ENCODE results near the gene GMDS.

GMDS gene

DNA sequence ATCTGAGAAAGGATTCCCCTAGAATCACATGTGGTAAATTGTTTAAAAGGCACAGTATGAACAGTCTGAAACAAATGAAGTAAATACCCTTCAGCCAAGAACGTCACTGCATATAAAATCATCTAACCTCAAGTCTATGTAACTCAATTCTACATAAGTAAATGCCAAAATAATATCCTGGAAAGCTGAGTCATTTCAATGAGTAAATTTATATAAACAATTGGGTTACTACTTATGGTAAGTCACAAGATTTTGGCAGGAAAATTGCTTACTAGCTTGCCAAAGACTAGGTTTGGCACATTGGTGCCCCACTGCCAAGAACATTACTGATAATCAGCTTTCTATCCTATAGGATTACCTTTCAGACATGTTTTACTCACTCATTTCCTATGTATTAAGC is 8.4 kb downstream of the GMDS start:
- DNase-seq = no peak

DNA sequence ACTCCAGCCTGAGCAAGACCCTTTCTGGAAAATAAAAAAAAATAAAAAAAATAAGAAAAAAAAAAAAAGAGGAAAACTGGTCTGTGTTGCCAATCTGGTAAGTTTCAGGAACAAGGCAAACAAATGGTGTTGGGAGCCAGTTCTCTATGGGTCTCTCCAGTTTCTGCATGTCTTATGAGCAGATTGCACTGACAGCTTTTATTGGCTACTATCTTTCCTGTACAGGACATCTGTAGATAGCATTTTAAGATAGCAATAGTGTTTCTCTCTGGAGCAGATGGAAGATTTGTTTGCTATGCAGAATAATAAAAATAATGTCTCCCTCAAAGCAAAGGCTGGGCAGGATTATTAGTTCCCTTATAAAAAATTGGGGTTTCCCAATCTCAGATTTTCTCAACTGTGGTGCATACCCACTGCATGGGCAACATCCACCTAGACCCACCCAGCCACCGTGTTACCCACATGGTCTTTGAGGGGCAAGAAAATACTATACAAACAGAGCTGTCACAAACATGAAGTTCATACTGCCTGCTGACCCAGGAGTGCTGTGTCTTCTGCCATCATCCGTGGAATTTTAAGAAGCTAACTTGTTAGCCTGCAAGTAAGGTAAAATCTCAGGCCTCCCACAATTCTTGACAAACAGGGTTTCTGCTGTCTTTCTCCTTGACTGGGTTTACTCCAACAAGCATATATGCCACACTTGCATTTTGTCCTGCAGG is 9.5 kb downstream of the GMDS start:
- no peak for DNase-seq

DNA sequence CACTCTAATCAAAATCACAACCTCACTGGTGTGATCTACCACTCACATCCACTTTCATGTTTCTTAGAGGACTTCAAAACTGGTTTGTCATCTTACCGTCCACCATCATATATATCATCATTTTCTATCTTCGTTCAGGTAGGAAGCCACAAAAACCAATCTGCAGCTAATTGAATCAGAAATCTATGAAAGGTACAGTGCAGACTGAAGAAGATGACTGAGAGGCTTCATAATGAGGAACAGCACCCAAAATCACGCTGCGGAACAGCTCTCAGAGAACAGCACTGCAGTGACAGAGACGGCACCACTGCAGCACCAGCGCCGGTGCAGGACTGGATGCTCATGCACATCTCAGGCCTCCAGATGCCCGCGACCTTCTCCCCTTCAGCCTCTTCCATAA is 13.0 kb downstream of the GMDS start:
- no peak for DNase-seq

DNA sequence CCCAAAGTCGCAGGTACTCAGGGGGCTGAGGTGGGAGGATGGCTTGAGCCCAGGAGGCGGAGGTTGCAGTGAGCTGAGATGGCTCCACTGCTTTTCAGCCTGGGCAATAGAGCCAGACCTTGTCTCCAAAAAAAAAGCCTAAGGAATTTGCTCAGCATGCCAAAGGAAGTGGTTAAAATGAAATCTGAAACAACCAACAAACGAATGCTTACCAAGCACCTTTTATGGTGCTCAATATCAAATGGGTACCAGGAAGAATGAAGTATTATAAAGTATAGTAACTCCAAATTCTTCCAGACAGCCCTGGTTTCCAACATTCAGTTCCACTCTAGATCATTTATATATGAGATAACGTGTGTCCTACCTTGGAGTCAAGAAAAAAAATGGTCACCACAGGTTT is 14.0 kb downstream of the GMDS start:
- no peak for DNase-seq

DNA sequence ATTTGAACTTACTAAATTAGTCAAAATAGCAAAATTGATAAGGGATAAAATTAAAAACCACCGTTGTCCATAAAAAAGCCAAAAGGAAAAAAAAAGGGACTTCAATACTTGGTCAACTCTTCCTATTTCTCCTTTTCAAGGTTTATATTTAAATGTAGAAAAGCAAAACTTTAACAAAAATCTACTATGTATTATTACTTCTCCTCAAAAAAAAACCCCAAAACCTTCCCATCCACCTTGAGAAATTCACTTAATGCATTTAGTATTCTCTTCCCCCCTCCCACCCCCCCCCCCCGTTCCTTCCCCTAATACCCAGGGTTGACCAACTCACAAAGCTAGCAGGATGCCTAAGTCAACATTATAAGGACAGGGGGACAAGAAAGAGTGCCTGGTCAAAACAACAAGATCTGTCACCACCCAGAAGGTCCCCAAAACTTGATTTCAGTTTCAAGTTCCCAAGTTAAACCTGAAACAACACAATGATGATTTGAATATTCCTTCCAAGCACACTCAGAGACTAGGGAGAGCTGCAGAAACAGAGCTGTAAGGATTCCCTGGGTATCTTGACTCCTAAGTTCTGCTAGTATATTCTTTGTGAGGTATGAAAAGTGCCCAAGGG is 14.6 kb downstream of the GMDS start:
- DNase-seq = no peak

DNA sequence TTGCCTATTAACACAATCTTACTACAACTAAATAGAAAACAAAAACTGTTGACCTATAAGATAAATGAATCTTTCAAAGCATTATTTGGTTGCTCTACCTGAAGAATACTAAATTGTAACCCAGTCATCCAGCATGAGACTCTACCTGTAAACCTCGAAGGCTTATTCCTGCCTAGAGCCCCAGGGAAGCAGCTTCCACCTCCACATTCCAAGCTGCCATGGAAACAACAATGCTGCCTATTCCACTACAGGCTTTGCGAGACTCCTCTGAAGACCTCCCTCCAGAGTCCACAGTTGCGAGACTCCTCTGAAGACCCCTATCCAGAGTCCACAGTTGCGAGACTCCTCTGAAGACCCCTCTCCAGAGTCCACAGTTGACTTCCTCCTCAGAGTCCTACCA is 15.7 kb downstream of the GMDS start:
- no peak for DNase-seq

DNA sequence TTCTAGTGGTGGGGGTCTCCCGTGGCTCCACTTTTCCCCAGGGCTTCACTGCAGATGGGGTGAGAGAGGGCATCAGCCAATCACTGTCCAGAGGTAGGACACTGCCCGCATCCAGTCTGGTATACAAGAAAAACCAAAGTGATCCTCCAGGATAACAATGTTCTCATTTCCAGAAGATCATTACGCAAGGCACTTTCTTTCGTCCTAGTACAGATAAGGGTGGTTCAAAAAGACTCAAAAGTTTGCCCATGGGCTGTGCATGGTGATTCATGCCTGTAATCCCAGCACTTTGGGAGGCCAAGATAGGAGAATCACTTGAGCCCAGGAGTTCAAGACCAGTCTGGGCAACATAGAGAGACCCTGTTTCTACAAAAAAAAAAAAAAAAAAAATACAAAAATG is 16.4 kb downstream of the GMDS start:
- DNase-seq = no peak

DNA sequence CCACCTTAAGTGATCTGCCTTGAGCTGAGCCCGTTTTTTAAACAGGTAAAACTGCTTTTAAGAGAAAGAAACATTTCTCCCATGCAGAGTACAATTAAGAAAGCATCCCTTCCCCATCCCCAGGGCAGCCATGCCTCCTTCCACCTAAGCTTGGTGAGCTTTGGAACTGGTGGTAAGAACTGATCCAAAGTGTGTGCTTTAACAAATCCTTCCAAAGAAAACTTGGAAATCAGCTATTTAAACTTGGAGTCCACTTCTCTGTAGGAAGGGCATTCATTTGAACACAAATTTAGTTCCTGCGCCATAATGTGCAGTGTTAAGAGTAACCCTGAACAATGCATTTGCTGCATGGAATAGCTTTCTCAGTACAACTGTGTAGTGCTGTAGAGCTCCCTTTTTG is 17.0 kb downstream of the GMDS start:
- DNase-seq = no peak

DNA sequence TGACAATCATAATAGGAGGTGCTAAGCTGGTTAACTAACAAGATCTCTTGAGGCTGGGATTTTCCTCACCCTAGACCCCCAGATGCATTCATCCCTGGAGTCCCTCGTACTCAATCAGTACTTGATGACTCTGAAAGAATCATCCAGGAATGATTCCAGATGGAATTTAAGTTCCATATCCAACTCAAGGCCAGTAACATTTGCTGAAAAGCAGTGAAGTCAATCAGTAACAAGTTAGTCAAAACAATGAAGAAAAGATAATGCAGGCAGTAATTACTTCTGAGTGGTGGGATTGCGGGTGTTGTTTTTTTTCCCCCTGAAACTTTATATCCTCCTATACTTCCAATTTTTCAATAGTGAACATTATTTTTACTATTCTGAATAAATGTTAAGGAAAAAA is 18.6 kb downstream of the GMDS start:
- no peak for DNase-seq

DNA sequence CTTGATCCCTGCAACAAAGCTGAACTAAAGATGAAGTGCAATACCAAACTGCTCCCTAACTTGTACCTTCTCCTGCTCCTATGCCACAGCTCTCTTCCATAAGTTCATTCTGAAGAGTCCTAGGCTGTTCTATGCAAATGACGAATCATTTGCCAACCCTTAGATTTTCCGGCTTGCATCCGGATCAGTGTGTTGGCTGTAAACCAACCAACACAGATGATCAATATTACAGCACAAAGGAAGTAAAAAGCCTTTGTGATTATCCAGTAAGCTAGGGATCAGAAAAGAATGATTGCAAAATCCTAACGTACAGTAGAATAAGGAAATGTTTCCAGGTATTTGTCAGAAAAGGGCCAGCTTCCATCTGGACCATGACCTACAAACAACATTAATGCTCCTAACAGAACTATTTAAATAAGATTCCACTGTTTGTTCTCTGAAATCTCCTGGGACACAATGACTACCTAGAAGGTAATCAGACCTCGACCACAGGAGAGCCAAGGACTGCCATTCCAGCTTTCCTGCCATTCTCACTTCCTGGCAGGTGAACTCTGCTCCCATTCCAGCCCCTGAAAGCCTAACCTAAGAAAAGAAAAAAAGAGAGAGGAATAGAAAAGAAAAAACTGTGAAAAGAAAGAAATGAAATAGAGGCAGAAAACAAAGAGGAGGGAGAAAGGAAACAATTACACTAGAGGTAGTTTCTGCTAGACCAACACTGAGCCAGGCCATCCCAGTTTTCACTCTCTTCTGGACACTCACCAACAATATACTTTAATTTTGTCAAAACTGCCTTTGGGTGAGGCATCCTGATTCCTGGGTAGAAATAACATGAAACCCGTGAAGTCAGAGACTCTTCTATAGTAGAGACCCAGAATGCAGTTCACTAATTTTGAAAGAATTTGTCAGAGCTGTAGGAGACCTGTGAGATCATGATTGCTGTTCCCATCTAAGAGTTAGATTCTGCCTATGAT is 19.7 kb downstream of the GMDS start:
- DNase-seq = no peak

DNA sequence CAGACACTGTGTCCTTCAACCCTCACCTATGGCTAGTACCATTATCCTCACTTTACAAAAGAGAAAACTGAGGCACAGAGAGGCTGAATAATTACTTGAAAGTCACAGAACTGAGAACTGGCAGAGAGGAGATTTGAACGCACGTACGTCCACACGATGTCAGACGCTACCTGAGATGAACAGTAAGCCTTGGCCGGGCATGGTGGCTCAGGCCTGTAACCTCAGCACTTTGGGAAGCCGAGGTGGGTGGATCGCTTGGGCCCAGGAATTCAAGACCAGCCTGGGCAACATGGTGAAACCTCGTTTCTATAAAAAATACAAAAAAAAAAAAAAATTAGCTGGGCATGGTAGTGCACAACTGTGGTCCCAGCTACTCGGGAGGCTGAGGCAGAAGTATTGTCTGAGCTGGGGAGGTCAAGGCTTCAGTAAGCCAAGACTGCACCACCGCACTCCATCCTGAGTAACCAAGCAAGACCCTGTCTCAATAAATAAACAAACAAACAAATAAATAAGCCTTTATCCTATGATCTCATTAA is 20.5 kb downstream of the GMDS start:
- DNase-seq = no peak

DNA sequence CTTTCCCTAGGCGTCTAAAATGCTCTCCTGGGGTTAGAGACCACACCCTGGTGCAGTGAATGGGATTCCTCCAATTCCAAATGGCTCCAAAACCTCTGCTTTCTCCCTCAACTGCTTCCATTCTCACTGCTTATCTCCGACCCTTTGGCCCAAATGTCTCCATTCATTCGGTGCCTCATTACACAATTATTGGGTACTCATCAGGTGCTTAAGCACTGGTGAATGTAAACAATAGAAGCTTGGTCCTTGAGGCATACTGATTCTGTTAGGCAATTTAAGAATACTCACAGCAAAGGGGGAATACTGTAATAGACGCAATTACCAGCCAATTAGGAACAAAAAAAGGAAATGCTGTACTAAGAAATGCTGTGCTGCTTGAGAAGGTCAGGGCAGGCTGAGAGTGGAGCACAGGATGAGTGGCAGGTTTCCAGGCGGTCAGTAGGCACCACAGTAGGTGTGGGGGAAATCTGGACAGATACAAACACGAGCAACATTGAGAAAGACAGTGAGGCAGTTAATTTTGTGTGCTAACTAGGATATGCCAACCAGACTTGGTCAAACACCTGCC is 23.0 kb downstream of the GMDS start:
- DNase-seq = no peak

DNA sequence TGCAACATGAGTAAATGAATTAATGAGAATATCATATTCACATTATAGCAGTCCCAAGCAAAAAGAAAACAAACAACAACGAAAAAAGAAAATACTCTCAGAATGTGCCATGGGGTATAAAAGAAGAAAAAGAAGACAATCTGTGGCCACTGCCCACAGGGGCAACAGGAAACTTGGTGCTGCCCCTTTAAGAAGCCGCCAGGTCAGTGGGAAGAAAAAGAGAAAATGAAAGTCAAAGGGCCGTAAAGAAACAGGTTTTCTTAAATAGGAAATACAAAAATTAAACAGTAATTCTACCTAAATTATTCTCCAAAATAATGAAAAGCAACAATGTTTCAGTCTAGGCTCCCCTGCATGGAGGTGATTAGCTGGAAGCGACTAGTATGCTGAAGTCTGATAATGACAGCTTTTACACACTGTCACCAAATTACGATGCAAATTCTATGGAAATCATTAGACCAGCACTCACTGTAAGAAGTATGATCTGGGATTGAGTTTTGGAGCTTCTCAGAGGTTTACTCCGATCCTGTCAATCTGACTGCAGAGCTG is 23.6 kb downstream of the GMDS start:
- DNase-seq = no peak

DNA sequence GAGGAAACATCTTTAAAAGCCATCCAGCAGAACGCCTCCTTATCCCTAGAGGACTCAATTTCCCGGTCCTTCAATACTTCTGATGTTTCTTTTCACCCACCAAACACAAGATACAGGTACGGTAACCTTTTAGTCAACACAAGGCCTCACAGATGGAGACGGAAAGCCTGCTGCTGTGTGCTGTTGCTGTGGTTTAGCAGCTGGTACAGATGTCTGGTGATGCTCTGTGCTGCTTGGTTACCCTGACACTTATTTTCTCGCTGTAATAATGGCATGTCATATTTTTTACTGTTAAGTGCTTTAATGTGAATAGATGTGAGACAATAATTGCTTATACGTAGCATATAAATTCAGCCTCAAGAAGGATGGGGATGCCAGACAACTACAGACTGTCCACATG is 25.3 kb downstream of the GMDS start:
- no peak for DNase-seq

DNA sequence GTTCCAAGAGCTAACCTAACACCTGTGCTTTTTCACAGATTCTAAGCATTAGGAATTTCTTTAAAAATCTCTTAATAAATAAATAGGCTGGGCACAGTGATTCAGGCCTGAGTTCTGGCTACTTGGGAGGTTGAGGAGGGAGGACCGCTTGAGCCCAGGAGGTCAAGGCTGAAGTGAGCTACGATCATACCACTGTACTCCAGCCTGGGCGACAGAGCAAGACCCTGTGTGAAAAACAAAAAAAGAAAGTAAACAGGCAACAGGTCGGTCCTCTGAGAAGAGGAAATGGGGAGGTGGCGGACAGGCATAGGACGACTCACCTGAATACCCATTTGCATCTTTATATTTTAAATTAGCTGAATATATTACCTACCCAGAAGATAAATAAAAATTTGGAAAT is 26.5 kb downstream of the GMDS start:
- DNase-seq = no peak

DNA sequence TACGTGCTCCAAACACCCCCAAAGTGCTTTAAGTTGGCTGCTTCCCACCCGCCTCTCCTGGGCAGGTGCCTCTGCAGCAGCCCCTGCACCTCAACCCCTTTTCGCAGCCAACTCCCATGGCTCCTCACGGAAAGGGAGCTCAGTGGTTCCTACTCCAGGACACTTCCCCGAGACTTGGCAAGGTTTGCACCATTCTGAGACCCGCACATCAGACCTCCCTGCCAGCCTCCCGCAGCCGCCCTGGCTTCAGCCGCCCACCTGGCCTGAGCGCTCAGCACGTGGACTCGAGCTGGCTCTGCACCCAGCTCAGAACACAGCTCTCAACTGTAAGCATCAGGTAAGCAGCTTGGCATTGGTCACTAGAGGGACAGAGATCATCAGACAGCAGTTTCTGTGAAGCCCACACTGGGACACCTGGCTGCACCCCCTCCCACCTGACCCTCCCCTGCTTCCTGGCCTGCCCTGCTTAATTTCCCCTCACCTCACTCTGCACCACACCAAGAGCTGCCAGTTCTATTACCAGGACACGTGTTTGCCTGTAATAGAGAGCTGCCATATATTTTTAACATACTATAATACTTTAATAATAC is 28.5 kb downstream of the GMDS start:
- no peak for DNase-seq

DNA sequence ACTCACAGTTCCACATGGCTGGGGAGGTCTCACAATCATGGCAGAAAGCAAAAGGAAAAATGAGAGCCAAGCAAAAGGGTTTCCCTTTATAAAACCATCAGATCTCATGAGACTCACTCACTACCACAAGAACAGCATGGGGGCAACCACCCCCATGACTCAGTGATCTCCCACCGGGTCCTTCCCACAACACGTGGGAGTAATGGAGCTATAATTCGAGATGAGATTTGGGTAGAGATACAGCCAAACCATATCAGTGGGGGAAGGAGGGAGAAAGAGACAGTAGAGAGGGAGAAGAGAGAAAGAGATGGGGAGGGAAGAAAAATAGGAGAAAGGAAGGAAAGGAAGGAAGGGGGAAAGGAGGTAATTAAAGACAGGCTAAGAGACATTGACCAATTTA is 30.1 kb downstream of the GMDS start:
- no peak for DNase-seq

DNA sequence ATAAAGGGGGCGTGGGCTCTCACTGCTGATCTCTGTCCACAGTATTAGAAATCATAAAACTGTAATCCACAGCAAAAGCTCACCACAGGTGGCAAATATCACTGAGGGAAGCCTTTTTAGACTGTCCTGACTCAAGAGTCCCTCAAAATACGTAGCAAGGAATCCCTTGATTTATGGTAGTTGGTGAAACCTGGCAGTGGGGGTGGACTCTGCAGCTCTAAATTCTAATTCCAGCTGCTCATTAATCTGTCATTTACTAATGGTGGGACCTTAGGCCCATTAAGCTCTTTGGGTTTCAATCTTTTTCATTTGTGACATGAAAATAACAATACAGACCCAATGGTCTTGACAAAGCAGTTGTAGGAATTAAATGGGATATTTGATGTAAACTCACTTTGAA is 32.3 kb downstream of the GMDS start:
- DNase-seq = no peak

DNA sequence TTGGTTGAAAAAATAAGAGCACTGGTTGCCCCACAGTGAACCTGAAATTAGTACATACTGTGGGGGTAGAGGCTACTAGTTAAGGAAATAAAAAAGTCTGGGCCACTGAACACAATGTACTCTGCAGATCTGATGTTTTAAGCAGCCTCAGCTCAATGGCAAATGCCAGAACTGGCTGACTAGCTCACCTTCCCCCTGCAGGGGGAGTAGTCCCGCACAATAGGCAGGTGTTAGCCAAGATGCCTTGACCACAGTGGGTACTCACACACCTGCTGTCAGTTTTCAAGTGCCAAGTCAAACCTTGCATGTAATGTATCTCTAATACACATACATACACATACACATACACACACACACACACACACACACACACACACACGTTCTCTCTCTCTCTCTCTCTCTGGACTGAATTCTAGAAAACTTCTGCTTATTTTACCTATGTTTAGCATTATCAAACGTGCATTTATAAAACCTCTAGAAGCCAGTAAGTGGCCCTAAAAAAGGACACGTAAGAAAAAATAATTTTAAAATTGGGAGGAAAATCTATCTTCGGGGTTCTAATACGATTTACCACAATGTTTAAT is 36.1 kb downstream of the GMDS start:
- no peak for DNase-seq

DNA sequence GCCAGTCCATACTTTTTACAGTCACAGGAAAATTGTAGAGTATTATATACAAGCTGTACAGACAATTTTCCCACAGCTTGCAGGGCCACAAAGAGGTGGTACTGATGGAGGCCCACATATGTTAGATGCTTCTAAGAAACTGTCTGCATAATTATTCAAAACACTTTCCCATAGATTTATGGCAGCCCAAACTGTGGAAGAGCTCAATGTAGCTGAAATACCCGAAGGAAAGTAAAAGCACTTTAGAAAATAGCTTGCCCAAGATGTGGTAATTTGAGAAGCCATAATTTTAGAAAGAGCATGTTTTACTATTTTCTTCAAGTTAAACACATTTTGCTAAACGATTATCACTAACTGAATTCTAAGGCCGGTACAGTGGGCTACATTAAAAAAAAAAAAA is 36.9 kb downstream of the GMDS start:
- no peak for DNase-seq

DNA sequence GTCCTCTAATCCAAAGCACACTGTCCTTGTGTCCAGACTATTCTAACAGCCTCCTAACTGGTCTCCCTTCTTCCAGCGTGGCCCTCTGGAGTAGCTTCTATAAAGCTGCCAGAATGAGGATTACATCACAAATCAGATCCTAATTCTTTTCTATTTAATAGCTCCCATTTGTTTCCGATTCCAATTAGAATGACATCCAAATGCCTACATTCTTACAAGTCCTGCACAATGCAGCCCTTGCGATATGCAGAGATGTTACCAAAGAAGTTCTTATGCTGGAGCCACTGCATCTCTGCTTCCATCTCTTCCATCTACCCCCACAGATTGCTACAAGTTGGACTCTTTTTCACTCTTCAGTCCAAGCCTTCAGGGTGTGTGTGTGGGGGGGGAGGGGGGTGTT is 40.0 kb downstream of the GMDS start:
- DNase-seq = no peak

DNA sequence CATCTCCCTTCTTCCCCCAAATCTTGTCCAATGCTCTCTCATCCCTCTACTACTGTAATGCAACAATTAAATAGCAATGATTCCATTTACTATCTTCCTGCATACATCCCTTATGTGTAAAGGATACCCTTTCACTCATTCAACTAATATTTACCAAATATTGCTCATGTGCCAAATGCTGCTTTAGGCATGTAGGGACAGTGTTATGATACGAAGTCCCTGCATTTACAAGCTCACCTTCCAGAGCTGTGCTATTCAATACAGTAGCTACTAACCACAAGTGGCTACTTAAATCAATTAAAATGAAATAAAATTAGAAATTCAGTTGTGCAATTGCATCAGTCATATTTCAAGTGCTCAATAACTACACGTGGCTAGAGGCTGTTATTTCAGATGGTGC is 41.1 kb downstream of the GMDS start:
- DNase-seq = no peak

All from GDM1 (cell line).